AG09309 (cell line): ENCODE data around the gene OVAAL.
"Not testable (repeated sequence)": the region's sequence is repeated elsewhere in the genome, so short reads cannot be mapped to it uniquely, and the experiment has no call there.

Experiments used
- DNase-seq: peaks from one replicate; pipeline ENCODE4 v3.0.0-alpha.2; 2010; ENCODE audit warnings: low read depth
- H3K4me3 ChIP-seq: 2 replicates; pipeline ENCODE4 v1.5.1; 2011; ENCODE audit warnings: mild to moderate bottlenecking, low read depth, low read length, moderate library complexity; ENCODE audit not compliant: control insufficient read depth
- TF ChIP-seq, protein P1 (sequence below): IDR thresholded peaks from 2 replicates; pipeline ENCODE4 v1.5.1; 2011; ENCODE audit warnings: mild to moderate bottlenecking, low read depth, low read length, inconsistent platforms; ENCODE audit not compliant: insufficient read depth, control insufficient read depth; ENCODE audit errors: missing control alignments

Gene OVAAL

GRCh38 chr1:180545991-180546390 lies 12.8 kb upstream of the OVAAL start:
- no peak overlapping the region for H3K4me3 ChIP-seq
- TF ChIP-seq, protein P1, sequence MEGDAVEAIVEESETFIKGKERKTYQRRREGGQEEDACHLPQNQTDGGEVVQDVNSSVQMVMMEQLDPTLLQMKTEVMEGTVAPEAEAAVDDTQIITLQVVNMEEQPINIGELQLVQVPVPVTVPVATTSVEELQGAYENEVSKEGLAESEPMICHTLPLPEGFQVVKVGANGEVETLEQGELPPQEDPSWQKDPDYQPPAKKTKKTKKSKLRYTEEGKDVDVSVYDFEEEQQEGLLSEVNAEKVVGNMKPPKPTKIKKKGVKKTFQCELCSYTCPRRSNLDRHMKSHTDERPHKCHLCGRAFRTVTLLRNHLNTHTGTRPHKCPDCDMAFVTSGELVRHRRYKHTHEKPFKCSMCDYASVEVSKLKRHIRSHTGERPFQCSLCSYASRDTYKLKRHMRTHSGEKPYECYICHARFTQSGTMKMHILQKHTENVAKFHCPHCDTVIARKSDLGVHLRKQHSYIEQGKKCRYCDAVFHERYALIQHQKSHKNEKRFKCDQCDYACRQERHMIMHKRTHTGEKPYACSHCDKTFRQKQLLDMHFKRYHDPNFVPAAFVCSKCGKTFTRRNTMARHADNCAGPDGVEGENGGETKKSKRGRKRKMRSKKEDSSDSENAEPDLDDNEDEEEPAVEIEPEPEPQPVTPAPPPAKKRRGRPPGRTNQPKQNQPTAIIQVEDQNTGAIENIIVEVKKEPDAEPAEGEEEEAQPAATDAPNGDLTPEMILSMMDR = no peak
- no peak for DNase-seq

GRCh38 chr1:180548686-180549317 lies 10.0 kb upstream of the OVAAL start:
- no peak for DNase-seq
- TF ChIP-seq, protein P1 = no peak

GRCh38 chr1:180549770-180550169 lies 9.0 kb upstream of the OVAAL start:
- not testable (repeated sequence) for DNase-seq, H3K4me3 ChIP-seq

More at GRCh38 chr1:180548686-180549317, 10.0 kb upstream of the OVAAL start:
- H3K4me3 ChIP-seq = no peak overlapping the region

GRCh38 chr1:180550241-180550640 lies 8.5 kb upstream of the OVAAL start:
- TF ChIP-seq, protein P1 = no peak
- H3K4me3 ChIP-seq = no peak overlapping the region
- no peak for DNase-seq

DNA sequence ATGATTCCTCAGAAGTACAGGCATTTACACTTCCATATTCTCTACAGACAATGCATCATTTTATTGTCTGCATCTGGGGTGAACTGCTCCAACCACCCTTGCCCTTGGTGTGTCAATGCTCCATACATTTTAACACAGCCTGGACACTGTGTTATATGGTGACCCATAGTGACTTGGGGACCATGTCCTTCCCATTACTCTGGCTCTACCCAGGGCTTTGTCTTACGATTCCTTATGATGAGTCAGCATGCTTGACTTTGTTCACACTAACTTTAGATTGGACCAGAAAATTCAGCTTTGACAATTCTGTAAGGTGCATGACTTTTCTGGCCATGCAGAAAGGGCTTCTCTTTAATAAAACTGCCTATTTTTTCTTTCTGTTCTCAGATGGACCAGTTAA lies 6.8 kb upstream of the OVAAL start:
- TF ChIP-seq, protein P1 = no peak
- no peak for DNase-seq
- H3K4me3 ChIP-seq = no peak overlapping the region

- not testable (repeated sequence) for DNase-seq, H3K4me3 ChIP-seq
These were observed 5.7 kb upstream of the OVAAL start for GRCh38 chr1:180553046-180553445.

DNA sequence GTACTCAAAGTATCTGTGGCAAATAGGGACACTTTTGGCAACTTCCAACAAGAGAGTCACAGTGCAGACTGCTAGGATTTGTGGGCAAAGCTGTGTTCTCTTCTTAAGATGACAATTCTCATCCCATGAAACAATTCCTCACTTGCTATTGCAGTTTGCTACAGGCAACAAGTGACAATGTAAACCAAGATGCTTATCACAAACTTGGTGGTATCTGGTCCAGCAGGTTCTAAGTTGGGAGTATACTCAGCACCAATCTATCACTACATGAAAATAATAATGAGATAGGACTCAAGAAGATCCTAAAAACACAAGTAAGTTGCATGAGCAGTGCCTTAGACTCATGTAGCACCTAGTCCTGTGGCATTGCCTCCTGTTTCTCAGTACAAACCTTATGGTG lies 3.4 kb upstream of the OVAAL start:
- no peak overlapping the region for H3K4me3 ChIP-seq
- TF ChIP-seq, protein P1 = no peak
- DNase-seq = no peak
